HG02884 (cell line): ENCODE data around the gene GAS2.

Source experiments
- ATAC-seq: cut with Tn5 transposase; IDR thresholded peaks from one replicate; pipeline ENCODE4 v1.9.1; 2021; ENCODE audit warnings: mild to moderate bottlenecking, moderate library complexity; ENCODE audit not compliant: unreplicated experiment

Gene GAS2

DNA sequence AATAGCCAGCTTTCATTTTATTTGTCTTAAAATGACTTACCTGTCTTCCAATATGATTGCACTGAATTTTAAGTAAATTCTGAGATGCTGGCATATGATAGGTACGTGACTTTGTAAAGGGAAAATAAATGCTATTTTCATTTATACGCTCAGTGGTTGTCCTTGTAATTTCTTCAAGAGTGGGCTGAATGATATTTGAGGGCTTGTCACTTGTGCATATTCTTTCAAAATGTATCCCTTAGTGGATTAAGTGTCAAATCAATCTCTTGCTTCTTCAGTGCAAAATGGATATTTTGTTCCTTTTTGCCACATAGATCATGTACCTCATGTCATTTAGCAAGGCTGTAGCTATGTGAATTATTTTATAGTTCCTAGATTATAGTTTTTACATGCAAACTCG, 56.9 kb downstream of the GAS2 start:
- no peak for ATAC-seq

DNA sequence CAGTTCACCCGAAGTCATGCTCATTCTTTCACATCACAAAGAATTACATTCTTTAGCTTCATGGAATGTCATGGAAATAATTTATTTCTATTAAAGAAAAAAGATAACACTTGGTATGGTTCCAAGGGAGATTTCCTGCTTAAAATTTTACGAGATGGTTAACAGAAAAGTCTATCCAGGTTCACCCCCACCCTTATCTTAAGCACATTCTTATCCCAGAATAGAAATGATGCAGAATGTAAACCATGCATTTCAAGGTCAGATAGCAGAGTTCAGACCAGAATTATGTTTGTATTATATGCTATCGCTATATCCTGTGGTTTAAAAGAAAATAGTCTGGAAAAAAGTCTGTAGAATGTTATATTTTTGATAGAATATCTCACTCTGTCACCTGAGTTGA, 58.7 kb downstream of the GAS2 start:
- no peak for ATAC-seq

DNA sequence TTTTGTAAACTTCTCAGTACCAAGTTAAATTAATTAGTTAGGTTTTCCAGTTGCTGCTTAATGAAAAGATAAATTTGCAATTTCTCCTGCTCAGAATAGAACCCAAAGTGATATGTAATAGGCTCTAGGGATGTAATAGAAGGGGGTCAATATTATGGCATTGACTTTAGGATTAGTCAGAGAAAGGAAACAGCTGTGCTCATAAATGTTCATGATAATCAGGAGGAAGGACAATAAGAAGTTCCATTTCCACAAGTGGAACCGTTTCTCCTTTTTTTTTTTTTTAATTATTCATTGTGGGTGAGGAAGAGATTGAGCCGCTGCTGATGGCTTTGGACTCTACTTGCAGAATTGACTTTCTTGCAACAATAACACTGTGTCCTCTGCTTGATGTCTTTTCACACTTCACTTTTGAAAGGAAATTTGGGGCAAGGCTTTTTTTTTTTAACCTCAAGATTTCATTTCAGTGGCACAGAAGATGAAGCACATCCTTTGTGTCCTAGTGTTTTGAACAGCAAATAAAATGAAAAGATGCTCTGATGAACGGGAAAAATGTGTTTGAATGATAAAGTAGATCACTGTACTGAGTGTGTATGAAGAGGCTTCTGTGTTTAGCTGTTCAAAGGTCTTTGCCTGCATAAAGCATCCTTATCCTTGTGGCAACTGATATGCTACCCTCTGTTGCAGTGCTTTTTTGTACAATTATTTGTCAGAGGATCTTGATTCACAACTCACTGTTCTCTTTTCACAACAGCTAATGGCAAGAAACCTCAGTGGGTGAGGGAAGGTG, 62.4 kb downstream of the GAS2 start:
- ATAC-seq, result no peak

DNA sequence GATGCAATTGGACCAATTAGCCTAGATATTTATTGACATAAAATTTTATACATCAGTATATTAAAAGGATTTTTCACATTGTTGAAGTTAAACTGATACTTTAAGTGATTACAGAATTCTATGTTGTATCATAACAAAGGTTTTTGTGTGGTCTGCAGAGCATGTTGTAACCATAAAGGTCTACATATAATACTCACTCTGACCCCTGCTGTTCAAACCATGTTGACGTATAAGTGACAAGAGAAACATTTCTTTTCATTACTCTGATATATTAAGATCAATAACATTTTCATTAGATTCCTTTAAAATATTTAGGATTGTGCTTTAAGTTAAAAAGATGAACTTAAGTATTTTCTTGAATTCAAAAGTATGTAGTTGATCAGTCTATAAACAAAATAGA, 63.9 kb downstream of the GAS2 start:
- no peak for ATAC-seq

DNA sequence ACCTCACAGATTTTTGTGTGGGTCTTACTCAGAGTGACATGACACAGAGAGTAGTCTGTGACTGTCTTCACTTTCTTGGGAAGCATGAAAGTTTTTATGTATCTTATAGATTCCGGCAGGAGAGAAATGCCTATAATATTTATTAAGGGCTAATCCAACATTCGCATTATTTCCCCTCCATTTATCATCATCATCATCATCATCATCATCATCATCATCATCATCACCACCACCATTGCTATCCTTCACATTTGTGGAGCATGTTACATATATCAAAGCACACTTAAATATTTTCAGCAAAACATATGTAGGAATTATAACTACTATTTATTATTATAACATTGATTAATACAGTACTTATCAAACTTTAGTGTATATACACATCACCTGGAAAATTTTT, 66.2 kb downstream of the GAS2 start:
- ATAC-seq, result no peak

DNA sequence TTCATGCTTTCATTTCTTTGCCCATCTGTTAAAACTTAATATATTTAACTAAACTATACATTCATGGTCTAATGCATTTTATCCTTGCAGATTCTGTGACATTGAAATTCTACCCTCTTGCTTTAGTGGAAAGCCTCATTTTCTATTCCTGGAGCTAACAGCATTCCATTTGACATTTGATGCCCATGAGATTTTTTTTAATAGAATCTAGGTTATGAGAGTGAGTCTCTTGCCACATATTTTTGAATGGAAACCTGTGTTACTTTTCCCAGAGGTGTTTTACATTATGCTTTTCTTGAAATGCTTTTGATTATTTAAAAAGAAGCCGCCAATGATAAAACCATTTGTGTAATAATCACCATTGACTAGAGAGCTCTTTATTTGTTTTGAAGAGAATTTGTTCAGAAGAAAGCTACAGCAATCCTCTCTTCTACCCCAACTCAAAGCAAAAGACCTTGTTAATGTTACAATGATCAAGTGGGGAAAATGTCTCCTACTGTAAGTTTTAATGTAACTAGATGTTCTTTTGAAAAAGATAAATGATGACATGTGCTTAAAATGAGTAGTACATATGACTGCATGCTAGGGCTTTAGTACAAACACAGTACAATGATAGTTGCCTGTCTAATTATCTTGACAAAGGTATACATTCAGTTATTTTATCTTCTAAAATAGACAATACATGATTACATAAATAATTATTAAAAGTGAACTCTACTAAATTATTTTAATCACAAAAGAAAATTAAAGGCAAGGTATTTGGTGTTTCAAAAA, 67.3 kb downstream of the GAS2 start:
- ATAC-seq, result no peak

DNA sequence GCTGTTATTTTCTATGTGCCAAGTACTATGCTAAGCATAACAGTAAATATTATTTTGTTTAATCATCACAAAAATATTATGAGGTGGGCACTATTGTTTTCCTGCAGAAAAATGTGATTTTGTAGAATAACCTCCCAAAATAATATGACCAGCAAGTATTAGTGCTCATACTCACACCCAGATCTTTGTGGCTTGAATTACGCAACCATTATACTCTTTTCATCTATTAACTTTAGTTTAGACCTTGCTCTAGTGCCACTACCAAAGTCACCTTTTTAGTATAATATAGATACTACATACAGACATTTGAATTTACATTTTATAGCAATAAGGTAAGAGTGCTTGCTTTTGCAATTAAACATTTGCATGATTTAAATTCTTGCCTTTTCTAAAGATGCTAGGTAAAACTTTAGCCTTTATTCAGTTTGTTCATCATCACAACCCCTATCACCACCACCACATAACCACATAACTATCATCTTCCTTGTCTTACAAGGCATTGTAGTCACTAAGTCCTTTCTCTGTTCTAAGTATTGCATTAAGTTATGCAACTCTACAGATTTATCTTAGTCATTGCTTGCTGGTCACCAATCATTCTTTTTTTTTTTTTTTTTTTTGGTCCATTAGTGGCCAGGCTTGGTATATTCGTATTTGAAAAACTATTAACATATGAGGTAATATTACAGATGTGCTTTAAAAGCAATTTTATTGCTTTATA, 68.4 kb downstream of the GAS2 start:
- no peak for ATAC-seq

DNA sequence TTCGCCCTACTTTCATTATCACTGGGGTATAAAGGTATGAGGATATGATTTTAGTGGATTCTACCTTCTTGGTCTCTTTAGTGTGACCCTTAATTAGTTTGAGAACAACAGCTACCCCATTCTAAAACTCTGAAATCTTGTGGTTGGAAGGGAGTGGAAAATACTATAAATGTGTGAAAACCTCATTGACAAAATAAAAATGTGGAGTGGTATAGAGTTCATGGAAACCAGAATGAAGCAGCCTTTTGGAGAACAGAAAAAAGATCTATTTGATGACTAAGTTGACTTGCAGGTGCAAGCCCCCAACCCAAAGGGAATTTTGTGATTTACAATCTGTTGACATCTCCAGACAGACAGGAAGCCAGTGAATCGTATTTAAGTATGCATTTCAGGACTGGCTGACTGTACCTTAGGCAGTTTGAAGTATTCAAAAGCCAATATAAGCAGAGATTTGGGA, 75.8 kb downstream of the GAS2 start:
- no peak for ATAC-seq

DNA sequence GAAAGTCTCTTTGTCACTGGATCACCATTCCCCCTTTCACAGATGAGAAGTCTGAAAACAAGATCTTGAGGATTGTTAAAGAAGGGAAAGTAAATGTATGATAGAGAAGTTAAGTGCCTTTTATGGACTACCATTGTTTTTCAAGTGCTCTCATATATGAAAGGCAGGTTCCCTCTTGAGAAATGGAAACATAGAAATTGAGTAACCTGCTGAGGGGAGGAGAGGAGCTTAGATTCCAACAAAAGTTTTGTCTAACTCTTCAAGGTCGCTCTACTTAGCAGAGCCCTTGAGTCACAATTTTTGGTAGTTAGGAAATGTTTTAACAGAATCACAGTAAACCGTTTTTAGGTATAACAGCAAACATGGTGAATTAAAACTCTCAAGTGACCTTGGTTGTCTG, 83.1 kb downstream of the GAS2 start:
- no peak for ATAC-seq

DNA sequence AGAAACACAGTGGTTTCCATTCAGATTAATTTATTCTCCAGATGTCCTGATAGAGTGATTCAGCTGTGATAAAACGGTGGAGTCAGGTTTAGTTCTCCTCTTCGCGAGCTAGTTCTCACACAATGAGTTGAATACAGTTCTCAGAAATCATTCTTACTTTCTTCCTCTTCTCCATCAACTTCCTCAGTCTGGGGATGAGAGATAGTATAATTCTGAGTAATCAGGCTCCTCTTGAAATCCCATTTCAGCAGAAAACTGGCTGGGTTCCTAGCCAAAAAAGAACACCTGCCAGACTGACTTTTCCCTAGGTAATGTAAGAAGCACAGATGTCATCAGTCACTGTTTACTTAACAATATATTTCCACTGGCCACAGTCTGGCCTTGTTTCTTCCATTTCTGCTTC, 86.5 kb downstream of the GAS2 start:
- peak; percentile 56 for ATAC-seq

DNA sequence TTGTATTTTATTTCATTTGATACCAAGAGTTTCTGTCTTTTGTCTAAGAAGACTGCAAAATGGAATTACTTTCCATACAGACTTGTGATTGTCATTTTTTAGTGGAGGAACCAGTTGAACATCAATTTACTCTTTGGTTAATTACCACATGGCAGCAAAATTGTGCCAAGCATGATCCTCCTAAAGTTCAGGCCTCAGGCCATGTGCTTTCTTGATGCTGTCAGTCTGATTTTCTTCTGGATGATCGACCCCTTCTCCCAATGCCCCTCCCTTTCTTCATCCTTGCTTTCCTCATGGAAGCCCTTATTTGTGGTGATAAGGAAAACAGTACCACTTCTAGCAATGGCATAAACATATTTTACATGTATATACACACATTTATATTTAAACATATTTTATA, 87.0 kb downstream of the GAS2 start:
- ATAC-seq, result no peak

DNA sequence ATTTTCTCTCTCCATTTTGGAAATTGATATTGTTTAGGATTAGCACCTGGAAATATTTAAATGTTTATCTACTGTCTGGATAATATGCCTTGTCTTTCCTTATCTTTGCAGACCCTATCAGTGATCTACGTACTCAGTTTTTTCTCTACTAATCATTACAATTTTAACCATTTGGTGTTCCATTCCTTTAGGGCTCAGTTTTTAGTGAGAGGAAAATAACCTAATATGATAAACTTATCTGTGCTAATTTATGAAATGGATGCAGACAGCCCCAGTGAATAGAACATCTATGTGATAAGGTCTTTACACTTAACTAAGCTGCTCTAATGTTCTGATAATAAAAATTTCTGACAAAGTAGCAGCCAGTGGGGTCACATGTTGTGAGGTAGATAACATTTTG, 94.7 kb downstream of the GAS2 start:
- ATAC-seq, result no peak

DNA sequence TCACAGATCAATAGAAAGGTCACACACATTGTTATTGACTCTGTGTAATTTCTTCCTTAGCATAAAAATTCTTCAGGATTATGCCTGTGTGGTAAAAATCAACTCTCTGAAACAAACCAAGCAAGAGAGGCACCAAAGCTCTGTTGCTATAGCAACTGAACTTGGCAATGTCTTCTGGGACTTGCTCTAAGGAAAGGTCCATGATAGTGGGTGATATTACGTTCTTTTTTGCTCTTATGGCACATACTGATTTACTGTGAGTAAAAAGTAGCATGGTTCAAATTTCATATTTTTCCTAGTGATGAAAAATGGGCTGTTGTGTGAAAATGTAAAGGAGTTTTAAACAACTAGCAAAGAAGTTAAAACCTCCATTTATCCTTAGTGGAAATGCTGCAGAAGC, 96.8 kb downstream of the GAS2 start:
- ATAC-seq, result no peak

DNA sequence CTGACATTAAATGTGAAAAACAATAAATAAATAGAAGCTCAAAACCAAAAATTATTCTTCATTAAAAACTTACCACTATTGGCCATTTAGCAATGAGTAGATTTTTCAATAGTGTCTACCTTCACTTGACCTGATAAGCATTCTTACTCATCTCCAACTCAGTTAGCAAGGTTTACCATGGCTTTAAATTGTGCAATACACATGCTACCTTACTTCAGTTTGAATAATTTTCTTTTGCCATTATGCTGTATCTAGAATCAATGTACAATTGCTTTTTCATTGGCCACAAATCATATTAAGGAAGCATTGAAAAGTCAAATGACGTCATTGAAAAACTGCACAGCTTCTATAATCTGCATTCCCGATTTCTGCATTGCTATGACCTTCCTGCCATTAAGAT, 98.3 kb downstream of the GAS2 start:
- no peak for ATAC-seq

DNA sequence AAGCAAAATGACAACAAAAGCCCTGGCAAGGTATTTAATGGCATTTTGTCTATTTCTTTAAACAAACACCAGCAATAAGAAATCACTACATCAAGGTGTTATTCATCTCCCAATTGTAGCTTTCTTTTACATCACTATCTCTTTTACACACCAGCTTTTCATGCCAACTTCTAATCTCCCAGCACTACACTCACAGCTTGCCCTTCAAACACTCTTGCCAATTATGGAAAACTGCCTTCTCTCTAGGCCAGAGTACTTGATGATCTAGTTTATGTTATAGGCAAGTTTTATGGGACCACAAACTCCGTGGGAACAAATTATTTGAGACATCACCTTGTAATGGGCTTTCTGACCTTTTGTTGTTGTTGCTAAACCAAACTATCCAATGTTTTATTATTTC, 101.9 kb downstream of the GAS2 start:
- no peak for ATAC-seq

DNA sequence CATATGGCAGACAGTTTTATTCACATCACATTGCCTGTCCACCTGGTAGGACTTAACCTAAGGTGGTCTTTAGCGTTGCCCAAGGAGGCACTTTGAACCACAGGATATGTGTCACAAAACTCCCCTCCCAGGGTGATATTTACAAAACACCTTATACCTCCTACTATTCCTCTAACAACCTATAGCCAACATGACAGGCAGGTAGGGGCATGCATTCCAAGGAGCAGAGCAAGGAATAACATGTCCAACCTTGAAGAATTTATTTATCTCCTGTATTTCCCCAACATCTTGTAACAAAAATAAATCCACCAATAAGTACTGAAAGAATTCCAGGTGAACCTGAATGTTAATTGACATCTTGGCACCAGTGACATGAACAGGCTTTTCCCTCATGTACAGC, 102.7 kb downstream of the GAS2 start:
- ATAC-seq, result no peak

DNA sequence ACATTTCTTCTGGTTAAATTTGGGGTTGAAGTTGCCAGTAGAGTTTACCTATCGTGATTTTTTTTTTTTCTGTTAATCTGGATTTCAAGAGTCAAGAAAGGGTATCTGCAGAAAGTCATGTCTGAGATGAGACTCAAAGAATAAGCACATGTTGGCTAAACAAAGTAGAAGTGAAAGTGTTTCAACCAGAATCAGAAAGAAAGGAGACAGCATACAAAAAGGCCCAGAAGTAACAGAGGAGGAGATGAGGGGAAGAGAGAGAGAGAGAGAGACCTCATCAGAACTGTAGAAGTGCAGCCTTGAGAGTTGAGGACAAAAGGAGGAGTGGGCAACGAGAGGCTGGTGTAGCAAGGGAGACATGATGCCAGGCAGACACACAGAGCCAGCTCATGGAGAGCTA, 108.3 kb downstream of the GAS2 start:
- ATAC-seq, result peak; percentile 77

DNA sequence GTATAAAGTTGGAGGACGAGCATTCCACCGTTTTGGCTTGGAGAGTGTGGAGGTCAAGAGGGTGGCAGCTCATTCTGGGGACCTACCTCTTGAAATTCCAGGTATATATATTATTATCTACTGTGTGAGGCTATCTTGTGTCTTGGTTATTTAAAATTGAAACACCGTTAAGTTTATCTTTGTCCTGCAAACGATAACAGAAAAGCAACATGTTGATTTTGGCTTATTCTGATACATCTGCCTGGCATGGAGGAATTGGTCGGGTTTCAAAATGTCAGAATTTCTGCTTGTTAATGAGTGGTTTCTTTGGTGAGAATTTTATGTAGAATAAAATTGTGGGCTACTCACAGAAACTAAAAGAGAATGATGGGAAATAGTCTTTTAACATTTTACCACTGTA, 108.8 kb downstream of the GAS2 start:
- ATAC-seq, result no peak

DNA sequence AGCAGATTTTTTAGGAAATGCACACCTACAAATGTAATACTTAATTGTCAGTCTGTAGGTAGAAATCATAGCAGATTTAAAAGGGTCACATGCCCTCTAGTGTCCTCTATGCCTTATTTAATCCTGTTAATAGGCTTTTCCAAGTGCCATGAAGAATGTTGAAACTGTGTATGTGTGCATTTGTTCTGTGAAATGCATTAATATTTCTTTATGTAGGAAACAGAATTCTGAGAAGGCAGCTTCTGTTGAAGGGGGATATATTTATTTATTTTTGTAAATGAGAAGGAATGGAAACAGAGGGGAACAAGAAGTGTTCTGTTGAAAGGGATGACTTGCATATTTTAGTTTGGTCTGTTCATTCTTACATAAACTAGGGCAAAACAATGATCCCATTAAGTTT, 112.2 kb downstream of the GAS2 start:
- ATAC-seq, result no peak

DNA sequence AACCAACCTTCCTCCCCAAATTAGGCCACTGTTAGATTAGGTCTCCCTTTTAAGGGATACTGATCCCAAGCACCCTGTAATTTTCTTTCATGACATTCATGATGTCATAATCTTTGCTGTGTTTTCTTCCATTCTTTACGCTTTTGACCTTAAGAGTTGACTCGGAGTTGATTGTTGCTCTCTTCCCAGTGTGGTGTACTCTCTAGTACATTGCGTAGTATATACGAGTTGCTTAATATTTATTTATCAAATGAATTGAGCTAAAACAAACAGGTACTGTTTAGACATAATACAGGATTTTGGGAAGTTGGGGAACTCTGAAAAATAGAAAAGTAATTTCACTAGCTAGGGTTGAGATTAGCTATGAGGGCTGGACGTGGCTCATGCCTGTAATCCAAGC, 113.4 kb downstream of the GAS2 start:
- no peak for ATAC-seq

DNA sequence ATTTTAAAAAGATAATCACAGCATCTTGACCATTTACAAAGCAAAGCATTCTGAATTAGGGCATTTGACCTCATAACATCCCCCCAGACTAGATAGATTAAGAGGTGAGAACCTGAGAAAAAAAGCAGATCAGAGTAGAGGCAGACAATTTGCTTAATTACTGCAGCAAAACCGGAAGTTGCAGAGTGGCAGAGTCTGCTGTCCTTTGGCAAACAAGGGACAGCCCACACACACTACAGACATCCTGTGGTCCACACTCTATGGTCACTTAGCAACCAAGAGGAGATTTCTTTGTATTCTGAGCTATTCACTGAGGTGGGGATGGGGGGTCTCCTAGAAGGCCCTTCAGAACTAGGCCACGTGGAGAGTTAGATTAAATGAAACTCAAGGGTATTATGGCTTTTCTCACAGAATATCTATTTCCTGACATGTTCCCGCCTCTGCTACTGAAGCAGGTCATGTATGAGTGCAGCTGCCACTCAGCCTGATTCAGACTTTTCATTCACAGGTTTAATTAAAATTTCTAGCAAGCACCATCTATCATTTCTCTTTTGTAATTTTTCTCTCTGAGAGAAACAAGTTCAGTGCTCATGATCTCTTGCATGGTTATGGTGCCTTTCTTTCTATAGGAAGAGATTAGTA, 114.7 kb downstream of the GAS2 start:
- ATAC-seq, result peak; percentile 83
